GM12865 (cell line): ENCODE results near the gene RGL4.
"Not testable (repeated sequence)": the region's sequence is repeated elsewhere in the genome, so short reads cannot be mapped to it uniquely, and the experiment has no call there.

Experiments
- DNase-seq: peaks from one replicate; pipeline ENCODE4 v3.0.0; 2010; ENCODE audit warnings: low read depth
- H3K4me3 ChIP-seq: 2 replicates; pipeline ENCODE4 v1.5.1; 2011; ENCODE audit warnings: mild to moderate bottlenecking, low read depth, low read length, control low read depth
- CTCF ChIP-seq: IDR thresholded peaks from 2 replicates; pipeline ENCODE4 v1.5.1; 2011; ENCODE audit warnings: low read length, control low read depth, low read depth, inconsistent platforms; ENCODE audit not compliant: insufficient read depth; ENCODE audit errors: missing control alignments

The RGL4 gene

DNA sequence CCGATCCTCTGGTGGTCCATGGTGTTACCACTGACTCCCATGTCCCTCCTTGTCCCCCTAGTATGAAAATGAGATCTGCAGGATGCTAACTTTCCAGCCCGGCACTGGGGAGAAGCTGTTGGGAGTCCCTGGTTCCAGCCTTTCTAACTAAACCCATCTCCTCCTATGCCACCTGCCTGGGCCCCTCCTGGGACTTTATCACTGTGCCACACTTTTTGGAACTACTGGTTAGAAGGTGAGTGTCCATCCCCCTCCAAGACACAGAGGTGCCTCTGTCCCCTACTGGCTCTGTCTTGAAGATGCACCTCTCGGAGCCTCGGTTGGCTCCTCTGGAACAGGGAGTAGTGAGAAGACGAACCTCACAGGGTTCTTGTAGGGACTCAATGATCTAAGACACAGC lies at the start of gene RGL4:
RGL4 (plus strand) TSS at position 301 of the 400 bp plus-strand sequence. CDS start 1,018 bp downstream, outside the sequence.
- no peak for TF ChIP-seq CTCF
- no peak within 1 kb of the TSS for H3K4me3 ChIP-seq
- DNase-seq: no peak

- H3K4me3 ChIP-seq, DNase-seq: not testable (repeated sequence)
Observed at GRCh38 chr22:23646526-23646925, 44.3 kb upstream of the RGL4 start.

GRCh38 chr22:23649071-23649501 lies 41.7 kb upstream of the RGL4 start:
- H3K4me3 ChIP-seq: no peak overlapping the region
- TF ChIP-seq CTCF: no peak
- no peak for DNase-seq

DNA sequence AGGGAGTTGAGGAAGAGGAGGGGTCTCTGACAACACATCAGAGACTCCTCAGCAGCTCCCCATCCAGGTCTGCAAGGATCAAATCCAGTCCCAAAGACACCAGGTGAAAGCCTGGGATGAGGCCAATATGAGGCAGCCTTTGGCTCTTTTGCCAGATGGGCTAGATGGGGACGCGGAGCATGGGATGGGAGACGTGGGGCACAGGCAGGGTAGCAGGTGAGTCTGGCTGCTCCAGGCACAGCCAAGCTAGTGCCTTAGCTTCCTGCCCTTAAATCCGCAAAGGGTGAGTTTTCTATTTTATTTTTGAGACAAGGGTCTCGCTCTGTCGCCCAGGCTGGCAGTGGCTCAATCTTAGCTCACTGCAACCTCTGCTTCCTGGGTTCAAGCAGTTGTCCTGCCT lies 39.1 kb upstream of the RGL4 start:
- TF ChIP-seq CTCF: no peak
- no peak overlapping the region for H3K4me3 ChIP-seq
- no peak for DNase-seq

GRCh38 chr22:23652286-23652685 lies 38.5 kb upstream of the RGL4 start:
- no peak for TF ChIP-seq CTCF
- DNase-seq: no peak

GRCh38 chr22:23652711-23653110 lies 38.1 kb upstream of the RGL4 start:
- no peak for DNase-seq
- TF ChIP-seq CTCF: no peak
- H3K4me3 ChIP-seq: no peak overlapping the region

More at GRCh38 chr22:23652286-23652685, 38.5 kb upstream of the RGL4 start:
- no peak overlapping the region for H3K4me3 ChIP-seq

GRCh38 chr22:23655891-23656475 lies 34.8 kb upstream of the RGL4 start:
- TF ChIP-seq CTCF: no peak
- DNase-seq: no peak
- H3K4me3 ChIP-seq: no peak overlapping the region

DNA sequence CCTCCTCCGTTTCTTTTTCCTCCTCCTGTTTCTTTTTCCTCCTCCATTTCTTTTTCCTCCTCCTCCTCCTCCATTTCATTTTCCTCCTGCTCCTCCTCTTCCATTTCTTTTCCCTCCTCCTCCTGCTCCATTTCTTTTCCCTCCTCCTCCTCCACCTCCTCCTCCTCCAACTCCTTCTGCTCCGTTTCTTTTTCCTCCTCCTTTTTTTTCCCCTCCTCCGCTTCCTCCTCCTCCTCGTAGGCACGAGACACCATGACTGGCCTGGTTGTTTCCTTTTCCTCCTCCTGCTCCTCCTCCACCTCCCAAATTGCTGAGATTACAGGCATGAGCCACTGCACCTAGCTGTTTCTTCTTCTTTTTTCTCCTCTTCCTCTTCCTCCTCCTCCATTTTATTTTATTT lies 33.1 kb upstream of the RGL4 start:
- no peak for DNase-seq
- no peak for TF ChIP-seq CTCF
- H3K4me3 ChIP-seq: no peak overlapping the region

- DNase-seq, H3K4me3 ChIP-seq: not testable (repeated sequence)
Observed at GRCh38 chr22:23660381-23660780, 30.4 kb upstream of the RGL4 start.
